Keratinocyte (primary cell): Measurements from ENCODE around the gene PWWP2B.

Experiments
- CTCF ChIP-seq, 3 experiments: IDR thresholded peaks in 1 of 3; conservative IDR thresholded peaks in 1 of 3; optimal IDR thresholded peaks in 1 of 3; 2 replicates in 2 of 3; 3 replicates in 1 of 3; pipeline versions ENCODE3 to v1.5.1; 2011; ENCODE audit warnings: low read length in 3 of 3, mild to moderate bottlenecking in 3 of 3, moderate library complexity in 2 of 3, control low read depth in 1 of 3, inconsistent platforms in 1 of 3; ENCODE audit not compliant: insufficient read depth in 2 of 3; ENCODE audit errors: extremely low read depth in 1 of 3
- EZH2 ChIP-seq: IDR thresholded peaks from one replicate; pipeline ENCODE4 v1.6.1; 2012; ENCODE audit warnings: inconsistent platforms, mild to moderate bottlenecking, low read length, moderate library complexity

- no peak for TF ChIP-seq CTCF (optimal IDR thresholded peaks at IDR 0.05 in 1 of 3, IDR thresholded peaks at IDR 0.05 in 1 of 3, conservative IDR thresholded peaks at IDR 0.05 in 1 of 3; ENCODE audit: extremely low read depth in 1 of 3, insufficient read depth in 2 of 3, low read length in 3 of 3)
- no peak for TF ChIP-seq EZH2
These were observed 14.7 kb downstream of the PWWP2B start for GRCh38 chr10:132411561-132412253.
